Measurements from ENCODE around the gene CDC27.
"Not testable (repeated sequence)": the region's sequence is repeated elsewhere in the genome, so short reads cannot be mapped to it uniquely, and the experiment has no call there.

CDC27 gene

GRCh38 chr17:47070266-47070665 is 118.8 kb downstream of the CDC27 start:
- DNase-seq (ENCODE audit: low read depth in 2 of 2): not testable (repeated sequence)
